Measurements from ENCODE around the gene TMA7. TPM values are rescaled to one million over a fixed set of nuclear protein-coding genes. Genes with fewer than 3 reads are reported as not detected.
A peak's percentile ranks its signal among the peaks of the same experiment; 100 is the strongest.

TMA7 gene
- total and polyA plus RNA-seq, 9 of the 15 experiments (the other 6 are each of a cell fraction or from before 2014, with no cell fraction given) = 209 to 1,003 (median 486) TPM

GRCh38 chr3:48439820-48440589 lies at the start of gene TMA7, which contains the start of gene CCDC51 (continued):
- peak; percentile 25 for TF ChIP-seq SP2 (IDR thresholded peaks at IDR 0.05; ENCODE audit: extremely low read depth, low read depth, low read length, poor library complexity, severe bottlenecking)
- TF ChIP-seq E2F3 (CRISPR knock-in tag; IDR thresholded peaks at IDR 0.05) = peak; percentile 23; the same call in 1 of the 2 replicates
- no peak for TF ChIP-seq RREB1 (CRISPR knock-in tag; IDR thresholded peaks at IDR 0.05)
- no peak for TF ChIP-seq ZNF224 (CRISPR knock-in tag; IDR thresholded peaks at IDR 0.05)
- TF ChIP-seq GTF2E2 (tag; IDR thresholded peaks at IDR 0.05) = peak; percentile 32; the same call in 1 of the 2 replicates
- TF ChIP-seq SRF (CRISPR knock-in tag; IDR thresholded peaks at IDR 0.05) = no peak
- no peak for TF ChIP-seq ZNF778 (CRISPR knock-in tag; IDR thresholded peaks at IDR 0.05)
- TF ChIP-seq ATF4 (CRISPR knock-in tag; IDR thresholded peaks at IDR 0.05) = no peak
- no peak for TF ChIP-seq ZNF717 (CRISPR knock-in tag; IDR thresholded peaks at IDR 0.05)
- TF ChIP-seq ZNF77 (CRISPR knock-in tag; IDR thresholded peaks at IDR 0.05) = no peak
- peak; percentile 93 for TF ChIP-seq SUPT5H (IDR thresholded peaks at IDR 0.05)
- peak; percentile 30; the same call in 1 of the 2 replicates for TF ChIP-seq CEBPZ (IDR thresholded peaks at IDR 0.05; ENCODE audit: borderline replicate concordance, low read depth, low read length)
- no peak for TF ChIP-seq HOMEZ (CRISPR knock-in tag; IDR thresholded peaks at IDR 0.05)
- no peak for TF ChIP-seq DNMT1 (IDR thresholded peaks at IDR 0.05)
- no peak for TF ChIP-seq FUS (optimal IDR thresholded peaks at IDR 0.05; ENCODE audit: low read depth, low read length)

All from K562 (cell line).